ENCODE measurements around the gene PPCDC.

DNA sequence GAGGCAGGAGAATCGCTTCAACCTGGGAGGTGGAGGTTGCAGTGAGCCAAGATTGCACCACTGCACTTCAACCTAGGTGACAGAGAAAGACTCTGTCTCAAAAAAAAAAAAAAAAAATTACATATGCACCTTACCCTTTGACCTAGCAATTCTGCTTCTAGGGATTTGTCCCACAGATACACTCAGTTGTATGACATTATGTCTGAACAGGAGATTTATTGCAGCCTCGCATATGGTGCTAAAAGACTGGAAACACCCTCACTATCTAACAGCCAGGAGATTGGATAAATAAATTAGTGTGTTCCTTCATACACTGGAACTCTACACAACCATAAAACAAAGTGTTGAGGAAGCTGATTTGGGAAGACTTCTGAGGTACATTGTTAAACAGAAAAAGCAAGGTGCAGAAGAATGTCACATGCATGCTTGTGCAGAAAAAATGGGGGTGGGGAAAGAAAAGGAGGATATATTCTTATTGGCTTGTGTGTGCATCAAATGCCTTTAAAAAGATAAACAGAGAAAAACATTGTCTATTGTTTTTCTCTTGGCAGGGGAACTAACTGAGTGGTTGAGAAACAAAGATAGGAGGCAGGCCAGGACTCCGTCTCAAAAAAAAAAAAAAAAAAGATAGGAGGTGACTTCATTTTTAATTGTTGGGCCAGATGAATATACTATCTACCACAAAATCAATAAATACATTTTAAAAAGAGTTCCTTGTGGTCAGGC lies 30.9 kb downstream of the PPCDC start:
- no peak for TF ChIP-seq MAX (IDR thresholded peaks at IDR 0.05)
- no peak for TF ChIP-seq RAD21 (IDR thresholded peaks at IDR 0.05; ENCODE audit: low read depth)
- TF ChIP-seq FOXM1 (IDR thresholded peaks at IDR 0.05; ENCODE audit: borderline replicate concordance, low read depth) = no peak
- TF ChIP-seq TAF1 (IDR thresholded peaks at IDR 0.05; ENCODE audit: low read depth) = no peak
- TF ChIP-seq REST (IDR thresholded peaks at IDR 0.05; ENCODE audit: low read depth) = no peak
- no peak for TF ChIP-seq EGR1 (IDR thresholded peaks at IDR 0.05)
- TF ChIP-seq USF1 (IDR thresholded peaks at IDR 0.05) = no peak
- TF ChIP-seq NFIC (IDR thresholded peaks at IDR 0.05) = no peak
- TF ChIP-seq EP300 (IDR thresholded peaks at IDR 0.05; ENCODE audit: borderline replicate concordance) = no peak
- TF ChIP-seq YY1 (IDR thresholded peaks at IDR 0.05; ENCODE audit: low read depth) = no peak

All from Ishikawa (cell line).